Astrocyte of the cerebellum (primary cell): Measurements from ENCODE around the gene SPOP.
A peak's percentile ranks its signal among the peaks of the same experiment; 100 is the strongest.

Source experiments
- DNase-seq: peaks from one replicate; pipeline ENCODE4 v3.0.0-alpha.2; 2011; ENCODE audit warnings: low read depth
- H3K4me3 ChIP-seq: 2 replicates; pipeline ENCODE4 v1.5.1; 2011; ENCODE audit warnings: mild to moderate bottlenecking, low read depth, low read length, moderate library complexity
- in situ Hi-C: cut with HindIII; loops from 2 replicates; pipeline ENCODE4 v1.10.0; 2017; ENCODE audit warnings: low sequenced_read_pairs
- TF ChIP-seq, protein P1 (sequence below): IDR thresholded peaks from 2 replicates; pipeline ENCODE4 v1.5.1; 2012; ENCODE audit warnings: low read length, low read depth, moderate library complexity, mild to moderate bottlenecking; ENCODE audit errors: missing control alignments

The SPOP gene

GRCh38 chr17:49690256-49690655 is 12.4 kb upstream of the SPOP start:
- H3K4me3 ChIP-seq = no peak overlapping the region
- TF ChIP-seq, protein P1, sequence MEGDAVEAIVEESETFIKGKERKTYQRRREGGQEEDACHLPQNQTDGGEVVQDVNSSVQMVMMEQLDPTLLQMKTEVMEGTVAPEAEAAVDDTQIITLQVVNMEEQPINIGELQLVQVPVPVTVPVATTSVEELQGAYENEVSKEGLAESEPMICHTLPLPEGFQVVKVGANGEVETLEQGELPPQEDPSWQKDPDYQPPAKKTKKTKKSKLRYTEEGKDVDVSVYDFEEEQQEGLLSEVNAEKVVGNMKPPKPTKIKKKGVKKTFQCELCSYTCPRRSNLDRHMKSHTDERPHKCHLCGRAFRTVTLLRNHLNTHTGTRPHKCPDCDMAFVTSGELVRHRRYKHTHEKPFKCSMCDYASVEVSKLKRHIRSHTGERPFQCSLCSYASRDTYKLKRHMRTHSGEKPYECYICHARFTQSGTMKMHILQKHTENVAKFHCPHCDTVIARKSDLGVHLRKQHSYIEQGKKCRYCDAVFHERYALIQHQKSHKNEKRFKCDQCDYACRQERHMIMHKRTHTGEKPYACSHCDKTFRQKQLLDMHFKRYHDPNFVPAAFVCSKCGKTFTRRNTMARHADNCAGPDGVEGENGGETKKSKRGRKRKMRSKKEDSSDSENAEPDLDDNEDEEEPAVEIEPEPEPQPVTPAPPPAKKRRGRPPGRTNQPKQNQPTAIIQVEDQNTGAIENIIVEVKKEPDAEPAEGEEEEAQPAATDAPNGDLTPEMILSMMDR = no peak
- in situ Hi-C loops = no loop called here
- DNase-seq = no peak

GRCh38 chr17:49688848-49689247 is 11.0 kb upstream of the SPOP start:
- in situ Hi-C loops = no loop called here
- TF ChIP-seq, protein P1 = no peak
- DNase-seq = no peak
- H3K4me3 ChIP-seq = no peak overlapping the region

DNA sequence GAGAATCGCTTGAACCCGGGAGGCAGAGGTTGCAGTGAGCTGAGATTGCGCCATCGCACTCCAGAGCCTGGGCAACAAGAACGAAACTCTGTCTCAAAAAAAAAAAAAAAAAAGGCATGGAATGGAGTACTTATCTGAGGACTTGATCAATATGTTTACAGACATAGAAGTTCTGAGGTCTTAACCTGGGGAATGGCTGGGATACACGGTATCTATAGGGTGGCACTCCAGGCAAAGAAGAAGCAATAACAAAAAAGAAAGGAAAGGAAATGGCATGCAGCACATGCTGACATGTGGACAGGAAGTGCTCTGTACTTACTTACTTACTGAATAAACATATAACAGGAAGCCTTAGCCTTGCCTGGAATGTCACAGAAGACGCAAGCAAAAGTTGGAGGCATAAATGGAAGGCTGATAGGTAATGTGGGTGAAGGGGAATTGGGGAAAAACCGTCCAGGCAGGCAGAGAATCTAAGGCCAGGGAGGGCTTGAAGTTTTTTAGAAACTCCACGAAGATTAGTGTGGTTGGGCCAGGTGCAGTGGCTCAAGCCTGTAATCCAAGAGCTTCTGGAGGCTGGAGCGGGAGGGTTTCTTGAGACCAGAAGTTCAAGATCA is 10.1 kb upstream of the SPOP start:
- TF ChIP-seq, protein P1 = no peak
- no peak overlapping the region for H3K4me3 ChIP-seq
- no peak for DNase-seq
- in situ Hi-C loops = no loop called here

GRCh38 chr17:49681106-49681979 is 3.4 kb upstream of the SPOP start:
- DNase-seq = no peak
- in situ Hi-C loops = no loop called here
- TF ChIP-seq, protein P1 = no peak
- H3K4me3 ChIP-seq = no peak overlapping the region

- DNase-seq = no peak
- in situ Hi-C loops = no loop called here
- TF ChIP-seq, protein P1 = no peak
- H3K4me3 ChIP-seq = no peak overlapping the region
Observed at GRCh38 chr17:49680314-49680713, 2.4 kb upstream of the SPOP start.

DNA sequence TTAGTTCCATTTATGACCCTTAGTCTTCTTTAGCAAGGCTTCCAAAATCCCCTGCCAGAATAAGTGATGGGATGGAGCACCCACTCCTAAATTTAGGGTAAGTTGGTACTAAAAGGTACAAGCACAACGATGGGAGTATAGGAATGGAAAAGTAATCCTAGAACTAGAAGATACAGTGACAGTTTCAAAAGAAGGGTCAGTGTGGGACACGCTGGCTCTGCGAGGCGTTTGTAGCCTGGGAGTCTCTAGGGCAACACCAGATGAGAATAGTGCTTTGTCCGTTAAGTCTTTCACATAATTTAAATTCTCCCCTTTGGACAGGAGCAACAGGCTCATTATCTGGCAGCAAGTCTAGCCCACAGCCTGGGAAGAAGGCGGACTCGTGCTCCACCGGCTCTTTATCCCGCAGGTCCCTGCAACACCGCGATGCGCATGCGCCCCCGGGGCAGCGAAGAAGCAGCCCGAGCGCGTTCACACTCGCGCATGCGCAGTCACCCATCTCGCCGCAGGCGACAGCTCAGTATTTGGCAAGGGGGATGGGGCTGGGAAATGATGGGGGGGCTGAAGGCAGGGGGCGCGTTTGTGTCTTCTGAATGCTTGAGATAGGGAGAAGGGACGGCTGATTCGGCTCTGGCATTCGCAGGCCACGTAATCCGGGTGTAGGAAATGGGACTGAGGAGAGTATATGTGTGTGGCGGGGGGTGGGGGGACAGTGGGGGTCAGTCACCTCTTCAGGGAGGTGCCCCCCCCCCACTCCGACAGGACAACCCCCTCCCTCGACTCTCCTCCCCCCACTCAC is 564 bp downstream of the SPOP start:
- in situ Hi-C loops = no loop called here

More for the DNA sequence above, 564 bp downstream of the SPOP start:
- H3K4me3 ChIP-seq = peak overlapping the region; percentile 77
- TF ChIP-seq, protein P1 = peak; percentile 17
- peak; percentile 80 for DNase-seq
